GM18505 (cell line): Measurements from ENCODE around the gene COL12A1.

Experiments
- ATAC-seq: cut with Tn5 transposase; IDR thresholded peaks from one replicate; pipeline ENCODE4 v1.9.1; 2021; ENCODE audit not compliant: unreplicated experiment
- POLR2A ChIP-seq: IDR thresholded peaks from 4 replicates; pipeline ENCODE4 v1.6.1; 2011; ENCODE audit warnings: borderline replicate concordance; ENCODE audit not compliant: insufficient read depth, insufficient read length; ENCODE audit errors: extremely low read depth

COL12A1 gene

GRCh38 chr6:75205776-75206575 lies at the start of gene COL12A1:
COL12A1 (minus strand) TSS chr6:75206053; CDS start chr6:75202792, 3,261 bp downstream.
- no peak for TF ChIP-seq POLR2A
- no peak for ATAC-seq

- TF ChIP-seq POLR2A = no peak
- no peak for ATAC-seq
These were observed 44.7 kb upstream of the COL12A1 start for GRCh38 chr6:75250552-75250951.

DNA sequence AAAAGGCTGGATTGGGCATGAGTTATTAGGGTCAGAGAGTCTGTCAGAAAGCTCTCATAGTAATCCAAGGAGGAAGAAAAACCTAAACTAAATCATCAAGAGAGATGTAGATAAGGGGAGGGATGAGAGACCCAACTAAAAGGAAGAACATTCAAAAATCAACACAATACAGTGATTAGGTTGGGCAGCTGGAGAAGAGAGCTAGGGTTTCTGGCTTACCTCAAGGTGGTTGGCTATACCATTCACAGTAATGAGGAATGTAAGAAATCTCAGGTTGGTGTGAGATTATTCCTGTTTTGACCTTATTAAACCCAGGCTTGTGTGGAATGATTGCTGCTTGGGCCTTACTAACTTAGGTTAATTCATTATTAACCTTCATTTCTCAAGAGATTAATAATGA lies 44.0 kb upstream of the COL12A1 start:
- ATAC-seq = no peak
- no peak for TF ChIP-seq POLR2A

DNA sequence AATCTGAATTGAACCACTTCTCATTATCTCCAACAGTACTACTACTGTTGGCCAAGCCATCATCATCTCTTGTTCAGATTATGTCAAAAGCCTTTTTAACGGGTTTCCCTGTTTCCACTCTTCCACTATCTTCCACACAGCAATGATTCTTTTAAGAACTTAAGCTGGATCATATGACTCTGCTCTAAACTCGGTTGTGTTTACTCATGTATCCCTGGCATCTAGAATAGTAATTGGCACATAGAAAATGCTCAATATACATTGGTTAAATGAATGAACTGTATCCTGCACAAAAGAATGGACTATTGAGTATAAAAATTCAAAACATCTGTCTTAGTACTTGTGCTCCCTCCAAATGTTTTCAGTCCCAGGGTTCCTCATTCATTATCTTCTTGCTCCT lies 40.5 kb upstream of the COL12A1 start:
- TF ChIP-seq POLR2A = no peak
- ATAC-seq = no peak

- ATAC-seq = peak; percentile 9
- no peak for TF ChIP-seq POLR2A
These were observed 38.3 kb upstream of the COL12A1 start for GRCh38 chr6:75244063-75244584.

- TF ChIP-seq POLR2A = peak; percentile 94
- ATAC-seq = peak; percentile 96
These were observed 37.6 kb upstream of the COL12A1 start, which contains the start of gene COX7A2 for GRCh38 chr6:75243333-75244062. COX7A2 (minus strand) TSS chr6:75243801; CDS start chr6:75243734, 67 bp downstream.

GRCh38 chr6:75236630-75237029 lies 30.8 kb upstream of the COL12A1 start:
- ATAC-seq = no peak
- TF ChIP-seq POLR2A = peak; percentile 22

DNA sequence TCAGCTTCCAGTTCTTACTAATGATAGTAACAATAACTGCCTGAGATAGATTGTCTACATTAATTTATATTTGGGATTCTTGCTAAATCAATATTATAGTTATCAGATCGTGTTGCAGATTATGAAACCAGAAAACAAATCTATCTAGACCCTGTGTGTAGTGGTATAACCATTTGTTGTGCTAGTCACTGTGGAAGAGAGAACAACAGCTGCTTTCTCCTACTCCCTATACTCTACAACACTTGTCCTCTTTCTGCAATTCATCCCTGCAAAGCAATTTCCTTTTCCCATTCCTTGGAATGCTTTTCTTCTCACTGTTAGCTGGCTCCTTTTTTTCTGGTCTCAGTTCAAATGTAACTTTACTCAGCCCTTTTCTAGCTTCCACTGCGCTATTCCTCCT lies 29.4 kb upstream of the COL12A1 start:
- TF ChIP-seq POLR2A = no peak

GRCh38 chr6:75234126-75234865 lies 28.4 kb upstream of the COL12A1 start:
- no peak for ATAC-seq
- no peak for TF ChIP-seq POLR2A

More for the DNA sequence above, 29.4 kb upstream of the COL12A1 start:
- no peak for ATAC-seq

DNA sequence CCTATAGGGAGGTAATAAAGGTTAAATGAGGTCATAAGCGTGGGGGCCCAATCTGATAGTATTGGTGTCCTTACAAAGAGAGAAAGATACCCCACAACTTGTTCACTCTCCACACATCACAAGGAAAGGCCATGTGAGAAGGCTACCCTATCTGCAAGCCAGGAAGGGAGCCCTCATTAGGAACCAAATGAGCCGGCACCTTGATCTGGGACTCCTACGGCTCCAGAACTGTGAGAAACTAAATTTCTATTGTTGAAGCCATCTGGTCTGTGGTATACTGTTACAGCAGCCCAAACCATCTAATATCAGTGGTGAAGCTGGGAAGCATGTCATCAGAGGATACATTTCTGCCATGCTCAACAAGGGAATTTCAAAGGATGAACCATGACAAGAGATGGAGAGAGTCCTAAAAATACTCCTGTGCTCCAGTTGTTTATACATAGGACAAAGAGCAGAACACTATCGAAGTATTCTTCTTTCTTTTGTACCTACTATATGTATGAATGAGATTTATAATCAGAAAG lies 27.3 kb upstream of the COL12A1 start:
- TF ChIP-seq POLR2A = no peak
- ATAC-seq = no peak

DNA sequence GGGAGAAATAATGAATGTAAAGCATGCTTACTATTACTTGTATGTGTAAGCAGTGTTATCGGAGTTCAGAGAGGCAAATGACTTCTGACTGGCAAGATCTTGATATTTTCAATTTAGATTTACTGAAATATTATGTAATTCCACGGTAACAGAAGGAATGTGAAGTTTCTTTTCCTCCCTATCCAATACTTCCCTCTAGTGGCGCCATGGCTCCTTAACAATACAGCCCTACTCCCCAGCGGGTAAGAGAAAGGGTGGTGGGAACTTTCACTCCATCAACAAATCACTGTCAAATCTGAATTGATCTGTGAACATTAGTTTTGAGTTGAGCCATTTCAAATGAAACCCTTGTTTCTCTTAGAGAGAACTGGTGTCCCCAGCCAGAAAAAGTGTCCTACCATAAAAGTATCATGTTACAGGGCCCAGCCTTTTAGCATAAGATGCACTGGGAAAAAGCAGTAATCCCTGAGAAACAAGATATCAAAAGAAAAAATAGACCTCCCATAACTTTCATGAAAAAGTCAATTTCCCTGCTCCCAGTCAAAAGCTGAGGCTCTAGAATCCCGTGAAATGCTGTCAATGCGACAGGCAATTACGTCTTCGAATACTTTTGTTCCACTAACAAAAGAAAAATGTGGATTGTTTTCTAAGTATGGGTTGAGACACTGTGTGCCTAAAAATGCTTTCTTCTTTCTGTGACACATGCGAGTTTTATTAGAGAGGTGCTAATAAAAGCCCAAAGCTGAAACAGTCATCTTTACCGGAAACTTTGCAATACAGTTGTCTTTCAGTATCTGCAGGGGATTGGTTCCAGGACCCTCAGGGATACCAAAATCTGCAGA lies 24.9 kb upstream of the COL12A1 start:
- no peak for TF ChIP-seq POLR2A
- ATAC-seq = no peak

- no peak for ATAC-seq
- TF ChIP-seq POLR2A = no peak
These were observed 18.6 kb upstream of the COL12A1 start for GRCh38 chr6:75224303-75224926.

DNA sequence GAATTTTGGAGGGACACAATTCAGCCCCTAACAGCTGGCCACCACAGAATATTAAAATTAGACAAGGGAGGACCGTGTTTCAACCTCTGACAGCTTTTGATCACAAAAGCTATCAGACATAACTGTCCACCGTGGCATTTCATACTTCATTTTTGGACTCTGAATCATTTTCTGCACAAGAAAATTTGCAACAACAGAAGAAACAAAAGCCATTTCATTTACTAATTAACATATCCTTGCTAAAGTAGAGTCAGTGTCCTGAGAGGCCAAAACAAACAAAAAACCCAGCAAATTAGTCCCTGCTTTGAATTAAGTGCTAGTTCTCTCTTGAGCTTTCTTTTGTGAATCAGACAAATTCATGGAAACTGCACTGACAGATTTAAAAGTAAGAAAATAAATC lies 17.6 kb upstream of the COL12A1 start:
- ATAC-seq = no peak
- TF ChIP-seq POLR2A = no peak
